Muscle layer of duodenum (tissue), 2 donors: ENCODE results near the gene KLHL6.
"Not testable (repeated sequence)": the region's sequence is repeated elsewhere in the genome, so short reads cannot be mapped to it uniquely, and the experiment has no call there.

Source experiments
- H3K27ac ChIP-seq: one replicate; pipeline ENCODE4 v1.7.0; 2013; ENCODE audit warnings: mild to moderate bottlenecking, low read length
- H3K27me3 ChIP-seq: one replicate; pipeline ENCODE4 v1.7.0; 2013; ENCODE audit warnings: low read depth, mild to moderate bottlenecking, control low read depth, low read length
- H3K36me3 ChIP-seq, 2 donors: one replicate each; pipeline ENCODE4 v1.7.0; 2013; ENCODE audit warnings: low read length in 2 of 2, control low read depth in 1 of 2, mild to moderate bottlenecking in 1 of 2; ENCODE audit not compliant: insufficient read depth in 2 of 2, control insufficient read depth in 1 of 2
- H3K4me1 ChIP-seq, 2 donors: one replicate each; pipeline ENCODE4 v1.7.0; 2013; ENCODE audit warnings: low read length in 2 of 2, mild to moderate bottlenecking in 2 of 2, control low read depth in 1 of 2, moderate library complexity in 1 of 2; ENCODE audit not compliant: insufficient read depth in 2 of 2, control insufficient read depth in 1 of 2
- H3K4me3 ChIP-seq, 2 donors: one replicate each; pipeline ENCODE4 v1.7.0; 2013; ENCODE audit warnings: low read length in 2 of 2, low read depth in 1 of 2, mild to moderate bottlenecking in 1 of 2
- H3K9me3 ChIP-seq, 2 donors: one replicate each; pipeline ENCODE4 v1.7.0; 2013; ENCODE audit warnings: low read length in 2 of 2, control low read depth in 1 of 2, mild to moderate bottlenecking in 1 of 2; ENCODE audit not compliant: control insufficient read depth in 1 of 2
- donor health status: healthy.

The KLHL6 gene

DNA sequence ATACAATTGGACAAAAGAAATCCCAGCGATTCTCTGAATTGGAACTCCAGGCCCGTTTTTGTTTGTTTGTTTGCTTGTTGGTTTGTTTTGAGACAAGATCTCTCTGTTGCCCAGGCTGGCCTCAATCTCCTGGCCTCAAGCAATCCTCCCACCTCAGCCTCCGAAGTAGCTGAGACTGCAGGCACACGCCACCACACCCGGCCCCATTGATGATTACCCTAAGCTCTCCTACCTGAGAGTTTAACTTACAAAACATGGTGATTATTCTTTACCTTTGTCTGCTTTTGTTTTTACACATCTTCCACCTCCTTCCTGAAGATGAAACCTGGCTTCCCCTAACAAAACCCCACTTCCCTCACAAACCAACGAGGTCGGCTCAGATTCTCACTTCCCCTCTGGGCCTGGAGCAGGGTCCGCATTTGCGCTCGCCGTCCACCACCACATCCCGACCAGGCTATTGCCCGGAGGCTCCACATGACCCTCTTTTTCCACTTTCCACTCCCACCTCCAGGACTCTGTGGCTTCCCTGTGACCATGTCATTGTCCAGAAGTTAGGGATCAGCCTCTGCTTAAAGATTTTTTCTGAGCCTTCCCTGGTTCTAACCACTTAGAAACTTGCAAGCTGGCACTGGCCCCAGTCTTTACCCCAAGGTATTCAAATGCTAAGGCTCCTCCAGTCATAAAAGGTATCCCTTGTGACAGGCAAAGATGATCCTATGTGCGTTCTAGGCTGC is 14.8 kb downstream of the KLHL6 start:
- Histone ChIP-seq H3K4me3 (no peak overlapping the region), H3K36me3 (no peaks in the 10 kb centered on the region), H3K27me3 (no peaks in the 10 kb centered on the region), H3K4me1 (peaks cover 0 to 3% of the 10 kb centered on the region in 2 donors), H3K9me3 (no peaks in the 10 kb centered on the region), H3K27ac (no peak overlapping the region)

- Histone ChIP-seq H3K4me1 (peaks cover 0 to 3% of the 10 kb centered on the region in 2 donors), H3K4me3 (no peak overlapping the region), H3K27ac (no peak overlapping the region), H3K27me3 (no peaks in the 10 kb centered on the region), H3K36me3 (no peaks in the 10 kb centered on the region), H3K9me3 (no peaks in the 10 kb centered on the region)
Measured at GRCh38 chr3:183539811-183540210, 15.7 kb downstream of the KLHL6 start.

- no peak overlapping the region for H3K27ac ChIP-seq
- H3K27me3 ChIP-seq, result no peaks in the 10 kb centered on the region
- no peaks in the 10 kb centered on the region for H3K9me3 ChIP-seq
- H3K4me1 ChIP-seq, result peaks cover 0 to 3% of the 10 kb centered on the region in 2 donors
- no peak overlapping the region for H3K4me3 ChIP-seq
- H3K36me3 ChIP-seq, result no peaks in the 10 kb centered on the region
Measured at GRCh38 chr3:183538486-183538885, 17.0 kb downstream of the KLHL6 start.

GRCh38 chr3:183537295-183537730 is 18.2 kb downstream of the KLHL6 start:
- Histone ChIP-seq H3K4me3 (no peak overlapping the region), H3K27ac (peak overlapping the region; percentile 36), H3K36me3 (no peaks in the 10 kb centered on the region), H3K27me3 (no peaks in the 10 kb centered on the region), H3K4me1 (peaks cover 0 to 3% of the 10 kb centered on the region in 2 donors), H3K9me3 (no peaks in the 10 kb centered on the region)

GRCh38 chr3:183536238-183536880 is 19.1 kb downstream of the KLHL6 start:
- Histone ChIP-seq H3K4me3 (no peak overlapping the region), H3K27me3 (no peaks in the 10 kb centered on the region), H3K27ac (no peak overlapping the region), H3K4me1 (peaks cover 0 to 3% of the 10 kb centered on the region in 2 donors), H3K36me3 (no peaks in the 10 kb centered on the region), H3K9me3 (no peaks in the 10 kb centered on the region)

DNA sequence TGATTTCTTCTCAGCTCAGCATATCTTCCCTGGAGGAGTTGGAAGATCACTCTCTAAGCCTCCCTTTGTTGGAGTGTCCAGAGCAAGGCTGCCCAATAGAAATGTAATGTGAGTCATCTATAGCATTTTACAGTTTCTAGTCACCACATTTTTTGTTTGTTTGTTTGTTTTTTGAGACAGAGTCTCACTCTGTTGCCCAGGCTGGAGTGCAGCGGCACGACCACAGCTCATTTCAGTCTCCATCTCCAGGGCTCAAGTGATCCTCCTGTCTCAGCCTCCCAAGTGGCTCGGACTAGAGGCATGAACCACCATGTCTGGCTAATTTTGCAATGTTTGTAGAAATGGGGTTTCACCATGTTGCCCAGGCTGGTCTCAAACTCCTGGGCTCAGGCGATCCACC is 21.3 kb downstream of the KLHL6 start:
- H3K27me3 ChIP-seq, result no peaks in the 10 kb centered on the region
- H3K4me3 ChIP-seq, result no peak overlapping the region
- H3K9me3 ChIP-seq, result no peaks in the 10 kb centered on the region
- no peaks in the 10 kb centered on the region for H3K36me3 ChIP-seq
- no peaks in the 10 kb centered on the region for H3K4me1 ChIP-seq
- no peak overlapping the region for H3K27ac ChIP-seq

DNA sequence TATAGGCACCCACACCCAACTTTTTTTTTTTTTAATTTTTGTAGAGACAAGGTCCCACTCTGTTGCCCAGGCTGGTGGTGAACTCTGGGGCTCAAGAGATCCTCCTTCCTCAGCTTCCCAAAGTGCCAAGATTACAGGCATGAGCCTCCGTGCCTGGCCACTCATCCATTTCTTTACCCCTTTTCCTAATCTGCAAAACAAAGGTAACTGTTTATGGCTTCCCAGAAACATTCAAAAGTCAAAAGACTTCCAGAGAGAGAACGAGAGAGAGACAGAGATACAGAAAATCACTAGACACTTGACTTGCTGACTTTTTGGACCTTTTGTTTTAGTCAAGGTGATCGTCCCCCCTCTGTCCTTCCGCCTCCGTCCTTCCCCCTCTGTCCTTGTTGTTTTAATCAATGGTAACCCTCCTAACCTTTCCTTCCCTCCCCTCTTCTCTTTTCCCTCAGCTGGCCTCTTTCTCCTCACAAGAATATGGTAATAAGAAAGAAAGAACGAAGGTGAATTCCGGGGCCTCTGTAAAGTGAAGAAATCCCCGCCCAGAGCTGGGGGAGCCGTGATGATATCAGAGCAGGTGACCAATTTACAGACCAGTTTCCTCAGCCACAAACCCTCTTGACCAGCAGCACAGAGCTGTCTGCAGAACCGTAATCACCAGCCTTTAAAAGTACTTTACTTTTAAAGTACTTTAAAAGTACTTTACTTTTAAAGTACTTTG is 21.9 kb downstream of the KLHL6 start:
- Histone ChIP-seq H3K36me3 (no peaks in the 10 kb centered on the region), H3K4me1 (no peaks in the 10 kb centered on the region), H3K4me3 (no peak overlapping the region), H3K27ac (no peak overlapping the region), H3K9me3 (no peaks in the 10 kb centered on the region), H3K27me3 (no peaks in the 10 kb centered on the region)

DNA sequence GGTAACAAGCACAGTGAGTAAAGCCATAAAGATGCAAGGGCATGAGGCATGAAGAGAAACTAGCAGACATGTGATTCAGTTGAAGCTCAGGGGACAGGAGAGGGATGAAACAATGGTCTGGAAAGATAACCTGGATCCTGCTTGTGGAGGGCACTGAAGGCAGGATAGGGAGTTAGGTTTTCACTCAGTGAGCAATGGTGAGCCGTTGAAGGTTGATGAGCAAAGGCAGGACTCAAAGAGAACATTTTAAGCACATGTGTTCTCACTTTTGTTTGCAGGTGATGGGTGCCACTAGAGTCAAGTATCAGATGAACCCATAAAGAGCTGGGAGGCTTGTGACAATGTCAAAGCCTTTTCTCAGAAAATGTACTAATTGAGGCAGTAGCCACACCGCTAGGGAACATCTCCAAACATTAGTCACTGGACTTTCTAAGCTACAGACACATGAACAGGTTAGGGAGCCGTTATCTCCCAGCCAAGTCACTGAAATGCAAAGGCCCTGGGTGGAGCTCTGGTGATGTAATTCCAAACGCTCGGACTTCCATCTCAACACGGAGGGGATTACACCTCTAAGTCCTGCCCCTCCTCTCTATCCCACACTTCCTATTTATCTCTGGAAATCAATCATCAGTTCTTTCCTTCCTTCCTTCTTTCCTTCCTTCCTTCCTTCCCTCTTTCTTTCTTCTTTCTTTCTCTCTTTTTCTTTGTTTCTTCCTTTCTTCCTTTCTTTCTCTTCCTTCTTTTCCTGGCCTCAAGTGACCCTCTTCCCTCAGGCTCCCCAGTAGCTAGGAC is 22.7 kb downstream of the KLHL6 start:
- no peak overlapping the region for H3K4me3 ChIP-seq
- no peaks in the 10 kb centered on the region for H3K4me1 ChIP-seq
- H3K27ac ChIP-seq, result peak overlapping the region; percentile 23
- no peaks in the 10 kb centered on the region for H3K9me3 ChIP-seq
- no peaks in the 10 kb centered on the region for H3K36me3 ChIP-seq
- no peaks in the 10 kb centered on the region for H3K27me3 ChIP-seq

GRCh38 chr3:183529717-183530116 is 25.8 kb downstream of the KLHL6 start:
- Histone ChIP-seq H3K4me1 (no peaks in the 10 kb centered on the region), H3K36me3 (no peaks in the 10 kb centered on the region), H3K9me3 (no peaks in the 10 kb centered on the region), H3K27me3 (no peaks in the 10 kb centered on the region), H3K4me3 (no peak overlapping the region), H3K27ac (no peak overlapping the region)

GRCh38 chr3:183529185-183529584 is 26.3 kb downstream of the KLHL6 start:
- Histone ChIP-seq H3K27me3 (no peaks in the 10 kb centered on the region), H3K27ac (no peak overlapping the region), H3K36me3 (no peaks in the 10 kb centered on the region), H3K9me3 (no peaks in the 10 kb centered on the region), H3K4me3 (no peak overlapping the region), H3K4me1 (no peaks in the 10 kb centered on the region)

GRCh38 chr3:183528758-183529157 is 26.7 kb downstream of the KLHL6 start:
- not testable (repeated sequence) for H3K4me3 ChIP-seq, H3K9me3 ChIP-seq, H3K27ac ChIP-seq, H3K4me1 ChIP-seq, H3K27me3 ChIP-seq, H3K36me3 ChIP-seq
